Natural killer cell (primary cell): ENCODE results near the gene CD93. TPM values are rescaled to one million over a fixed set of nuclear protein-coding genes. Genes with fewer than 3 reads are reported as not detected.

Experiments
- ATAC-seq, 3 donors: fragments of 150-1000 bp in 2 of 3; fragments of 200-7000 bp in 1 of 3; cut with Tn5 transposase; 1 replicate in 1 of 3; 2 replicates in 2 of 3; pipeline ENCODE4 v1.10.0; 2021; ENCODE audit warnings: mild to moderate bottlenecking in 2 of 3, moderate library complexity in 2 of 3
- DNase-seq, 2 donors: peaks; one replicate each; pipeline versions ENCODE4 v3.0.0 to v3.0.0-alpha.2; 2013 to 2021; ENCODE audit warnings: mixed read lengths in 1 of 2
- H3K27ac ChIP-seq: one replicate; pipeline ENCODE4 v1.5.1; 2013; ENCODE audit warnings: mild to moderate bottlenecking, low read length
- H3K27me3 ChIP-seq: one replicate; pipeline ENCODE4 v1.6.1; 2013; ENCODE audit warnings: low read length; ENCODE audit not compliant: control insufficient read depth, insufficient read depth
- H3K36me3 ChIP-seq: one replicate; pipeline ENCODE4 v1.6.1; 2013; ENCODE audit warnings: low read length; ENCODE audit not compliant: control insufficient read depth, insufficient read depth
- H3K4me1 ChIP-seq: one replicate; pipeline ENCODE4 v1.6.1; 2013; ENCODE audit warnings: low read length; ENCODE audit not compliant: control insufficient read depth, insufficient read depth
- H3K4me3 ChIP-seq: one replicate; pipeline ENCODE4 v1.5.1; 2013; ENCODE audit warnings: low read length
- H3K9me3 ChIP-seq: one replicate; pipeline ENCODE4 v1.6.1; 2013; ENCODE audit warnings: low read length; ENCODE audit not compliant: control insufficient read depth, insufficient read depth
- H3K27ac Mint-ChIP-seq, 2 donors: one replicate each; pipeline ENCODE4 v1.8.0; 2022; ENCODE audit warnings: mild to moderate bottlenecking in 2 of 2, mixed read lengths in 2 of 2, moderate library complexity in 1 of 2
- H3K27me3 Mint-ChIP-seq, 2 donors: one replicate each; pipeline ENCODE4 v1.8.0; 2022; ENCODE audit warnings: low read depth in 2 of 2, mixed read lengths in 2 of 2
- H3K36me3 Mint-ChIP-seq: one replicate; pipeline ENCODE4 v1.8.0; 2022; ENCODE audit warnings: mixed read lengths
- H3K4me1 Mint-ChIP-seq, 2 donors: one replicate each; pipeline ENCODE4 v1.8.0; 2022; ENCODE audit warnings: mixed read lengths in 2 of 2
- H3K4me3 Mint-ChIP-seq: one replicate; pipeline ENCODE4 v1.8.0; 2022; ENCODE audit warnings: mild to moderate bottlenecking, moderate library complexity, mixed read lengths
- H3K9me3 Mint-ChIP-seq, 2 donors: one replicate each; pipeline ENCODE4 v1.8.0; 2022; ENCODE audit warnings: mixed read lengths in 2 of 2
- WGBS: methylation state at CpG from one replicate; pipeline ENCODE4 v1.1.7; 2013; ENCODE audit warnings: missing lambda C conversion rate; ENCODE audit not compliant: insufficient coverage; 5-methylcytosine and 5-hydroxymethylcytosine counted together
- intact Hi-C: fragments of 100-400 bp; cut with micrococcal nuclease; formaldehyde crosslinking; loops from one replicate; pipeline ENCODE4 v1.14.2; 2022
- total RNA-seq, 4 donors: library from RNA; stranded (reverse); fragments of 120-200 nt in 1 of 4; gene quantifications; one replicate each; pipeline versions ENCODE4 v1.2.3 to v1.2.4, GENCODE V29; 2013 to 2022
- TF ChIP-seq, protein P1 (sequence below): fragments of 200-600 bp; IDR thresholded peaks from one replicate; pipeline ENCODE4 v1.8.0; 2022; ENCODE audit warnings: antibody characterized with exemption

The CD93 gene
- total RNA-seq, 3 donors from 2014 or later (not counting 1 experiment from before 2014, with no cell fraction given) = 8.0 to 17.9 (median 17.2) TPM

DNA sequence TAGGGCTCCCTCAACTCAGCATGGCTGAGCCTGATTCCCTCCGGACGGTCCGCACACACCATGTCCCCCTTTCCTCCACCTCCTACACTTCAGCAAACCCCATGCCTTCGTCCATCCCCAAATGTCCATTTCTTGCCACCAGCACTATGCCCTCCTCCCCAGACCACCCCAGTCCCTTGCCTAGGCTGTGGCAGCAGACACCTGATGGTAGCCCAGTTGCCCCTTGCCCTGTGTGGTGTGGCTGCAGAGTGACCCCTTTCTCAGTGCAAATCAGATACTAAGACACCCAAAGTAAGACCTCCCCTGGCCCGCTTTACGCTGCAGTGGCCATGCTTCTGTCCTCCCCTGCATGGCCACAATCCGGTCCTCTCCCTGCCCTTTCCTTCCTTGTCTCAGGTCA, 34.1 kb upstream of the CD93 start:
- intact Hi-C loops = no loop called here
- Histone ChIP-seq H3K27ac (no peak overlapping the region), H3K36me3 (no peaks in the 10 kb centered on the region), H3K27me3 (no peaks in the 10 kb centered on the region), H3K4me1 (peaks cover 16% of the 10 kb centered on the region), H3K9me3 (no peaks in the 10 kb centered on the region), H3K4me3 (no peak overlapping the region)
- Mint-ChIP-seq H3K4me3 (no peak overlapping the region), H3K9me3 (no peaks in the 10 kb centered on the region), H3K4me1 (peaks cover 0 to 1% of the 10 kb centered on the region in 2 donors), H3K27me3 (no peaks in the 10 kb centered on the region), H3K36me3 (no peaks in the 10 kb centered on the region), H3K27ac (no peak overlapping the region)
- no peak for ATAC-seq
- WGBS = 97% methylated on average over 3 of the region's 7 CpGs
- DNase-seq = no peak
- TF ChIP-seq, protein P1, sequence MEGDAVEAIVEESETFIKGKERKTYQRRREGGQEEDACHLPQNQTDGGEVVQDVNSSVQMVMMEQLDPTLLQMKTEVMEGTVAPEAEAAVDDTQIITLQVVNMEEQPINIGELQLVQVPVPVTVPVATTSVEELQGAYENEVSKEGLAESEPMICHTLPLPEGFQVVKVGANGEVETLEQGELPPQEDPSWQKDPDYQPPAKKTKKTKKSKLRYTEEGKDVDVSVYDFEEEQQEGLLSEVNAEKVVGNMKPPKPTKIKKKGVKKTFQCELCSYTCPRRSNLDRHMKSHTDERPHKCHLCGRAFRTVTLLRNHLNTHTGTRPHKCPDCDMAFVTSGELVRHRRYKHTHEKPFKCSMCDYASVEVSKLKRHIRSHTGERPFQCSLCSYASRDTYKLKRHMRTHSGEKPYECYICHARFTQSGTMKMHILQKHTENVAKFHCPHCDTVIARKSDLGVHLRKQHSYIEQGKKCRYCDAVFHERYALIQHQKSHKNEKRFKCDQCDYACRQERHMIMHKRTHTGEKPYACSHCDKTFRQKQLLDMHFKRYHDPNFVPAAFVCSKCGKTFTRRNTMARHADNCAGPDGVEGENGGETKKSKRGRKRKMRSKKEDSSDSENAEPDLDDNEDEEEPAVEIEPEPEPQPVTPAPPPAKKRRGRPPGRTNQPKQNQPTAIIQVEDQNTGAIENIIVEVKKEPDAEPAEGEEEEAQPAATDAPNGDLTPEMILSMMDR = no peak

GRCh38 chr20:23119456-23120216, 33.5 kb upstream of the CD93 start:
- H3K4me1 Mint-ChIP-seq = no peaks in the 10 kb centered on the region
- Histone ChIP-seq H3K9me3 (no peaks in the 10 kb centered on the region), H3K4me1 (peaks cover 15% of the 10 kb centered on the region), H3K27me3 (no peaks in the 10 kb centered on the region), H3K4me3 (no peak overlapping the region), H3K27ac (no peak overlapping the region), H3K36me3 (no peaks in the 10 kb centered on the region)
- WGBS = 85% methylated on average over 15 of the region's 15 CpGs
- intact Hi-C loops = no loop called here
- H3K27ac Mint-ChIP-seq = no peak overlapping the region
- no peaks in the 10 kb centered on the region for H3K36me3 Mint-ChIP-seq
- H3K9me3 Mint-ChIP-seq = no peaks in the 10 kb centered on the region
- no peak for ATAC-seq
- H3K4me3 Mint-ChIP-seq = no peak overlapping the region
- no peak for DNase-seq
- H3K27me3 Mint-ChIP-seq = no peaks in the 10 kb centered on the region
- TF ChIP-seq, protein P1 = no peak

DNA sequence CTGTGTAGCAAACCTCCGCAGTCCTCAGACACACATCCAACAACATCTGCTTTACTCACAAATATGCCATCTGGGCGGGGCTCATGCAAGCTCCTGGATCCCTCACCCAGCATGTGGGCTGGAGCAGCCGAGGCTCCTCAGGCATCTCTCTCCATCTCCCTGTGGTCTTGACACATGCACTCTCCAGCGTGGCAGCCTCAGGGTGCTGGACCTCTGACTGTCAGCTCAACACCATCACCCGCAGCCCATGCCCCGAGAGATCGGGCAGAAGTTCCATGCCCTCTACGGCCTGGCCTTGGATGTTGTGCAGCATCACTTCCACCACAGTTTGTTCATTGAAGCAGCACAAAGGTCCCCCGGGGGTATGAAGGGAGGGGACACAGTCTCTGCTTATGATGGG, 32.6 kb upstream of the CD93 start:
- WGBS = 80% methylated on average over 9 of the region's 9 CpGs
- H3K27ac Mint-ChIP-seq = no peak overlapping the region

More for the DNA sequence above, 32.6 kb upstream of the CD93 start:
- no peaks in the 10 kb centered on the region for H3K4me1 Mint-ChIP-seq
- ATAC-seq (no peak), DNase-seq (no peak)
- peaks cover 19% of the 10 kb centered on the region for H3K4me1 ChIP-seq
- intact Hi-C loops = no loop called here
- TF ChIP-seq, protein P1 = no peak
- no peaks in the 10 kb centered on the region for H3K27me3 ChIP-seq
- no peak overlapping the region for H3K4me3 Mint-ChIP-seq
- H3K9me3 Mint-ChIP-seq = no peaks in the 10 kb centered on the region
- H3K27ac ChIP-seq = no peak overlapping the region
- H3K36me3 ChIP-seq = no peaks in the 10 kb centered on the region
- no peaks in the 10 kb centered on the region for H3K27me3 Mint-ChIP-seq
- H3K4me3 ChIP-seq = no peak overlapping the region
- H3K36me3 Mint-ChIP-seq = no peaks in the 10 kb centered on the region
- H3K9me3 ChIP-seq = no peaks in the 10 kb centered on the region
